ENCODE measurements around the gene ADISSP. TPM values are rescaled to one million over a fixed set of nuclear protein-coding genes. Genes with fewer than 3 reads are reported as not detected.
A peak's percentile ranks its signal among the peaks of the same experiment; 100 is the strongest.

The ADISSP gene
- 10 to 100 TPM in 2 of 4 donors, 1 to 10 TPM in 2; 5.9 to 16.4 (median 9.6) TPM for total RNA-seq

- peaks cover 12 to 23% of the 10 kb centered on the region in 2 donors for H3K4me1 ChIP-seq
- TF ChIP-seq POLR2A (IDR thresholded peaks at IDR 0.05) (peak; percentile 59 to 63), CTCF (IDR thresholded peaks at IDR 0.05 in 4 of 5, conservative IDR thresholded peaks at IDR 0.05 in 1 of 5) (no peak)
- peak within 1 kb of the TSS; percentile 66 to 94 (median 84) for H3K4me3 ChIP-seq
- intact Hi-C loops (cut with DNase I; ENCODE audit: low total_unique reads), result loop anchor here (1.0 to 10.0 kb wide), 4 partner anchors 14 to 363 kb away; partner anchors contain the start of genes DNAAF9 and SPEF1
- H3K27ac ChIP-seq, result peak within 1 kb of the TSS; percentile 80 to 84 (median 80)
- in situ Hi-C loops (cut with MboI; ENCODE audit: low sequenced_read_pairs in 4 of 4), result loop anchor here in 1 of 4 donors (25.0 kb wide), 1 partner anchor 320 kb away; no protein-coding TSS in a partner anchor
- ATAC-seq (peak; percentile 91 to 92), DNase-seq (peak; percentile 97 to 98)
- H3K27me3 ChIP-seq, result no peaks in the 10 kb centered on the region
- no peaks in the 10 kb centered on the region for H3K9me3 ChIP-seq
- H3K36me3 ChIP-seq, result no peaks in the 10 kb centered on the region
These were observed at the start of gene ADISSP for GRCh38 chr20:3767427-3768341. Gene ADISSP (minus strand): TSS chr20:3767753. CDS start chr20:3760100, 7,653 bp downstream.

GRCh38 chr20:3815703-3816315 is 48.3 kb upstream of the ADISSP start:
- no peak for TF ChIP-seq POLR2A (IDR thresholded peaks at IDR 0.05)
- no peak for TF ChIP-seq CTCF (IDR thresholded peaks at IDR 0.05 in 4 of 5, conservative IDR thresholded peaks at IDR 0.05 in 1 of 5)
- ATAC-seq, result no peak
- Histone ChIP-seq H3K27me3 (no peaks in the 10 kb centered on the region), H3K36me3 (no peaks in the 10 kb centered on the region), H3K9me3 (no peaks in the 10 kb centered on the region), H3K4me1 (peaks cover 23 to 30% of the 10 kb centered on the region in 2 donors), H3K4me3 (no peak overlapping the region), H3K27ac (no peak overlapping the region)
- intact Hi-C loops (cut with DNase I; ENCODE audit: low total_unique reads) (no loop called here), in situ Hi-C loops (cut with MboI; ENCODE audit: low sequenced_read_pairs in 4 of 4) (no loop called here)
- DNase-seq, result no peak

GRCh38 chr20:3814928-3815495 is 47.5 kb upstream of the ADISSP start:
- Histone ChIP-seq H3K27ac (no peak overlapping the region), H3K4me3 (no peak overlapping the region), H3K9me3 (no peaks in the 10 kb centered on the region), H3K27me3 (no peaks in the 10 kb centered on the region), H3K36me3 (no peaks in the 10 kb centered on the region), H3K4me1 (peaks cover 22 to 36% of the 10 kb centered on the region in 2 donors)
- DNase-seq, result no peak
- TF ChIP-seq CTCF (IDR thresholded peaks at IDR 0.05 in 4 of 5, conservative IDR thresholded peaks at IDR 0.05 in 1 of 5) (no peak), POLR2A (IDR thresholded peaks at IDR 0.05) (no peak)
- in situ Hi-C loops (cut with MboI; ENCODE audit: low sequenced_read_pairs in 4 of 4), result no loop called here
- intact Hi-C loops (cut with DNase I; ENCODE audit: low total_unique reads), result no loop called here
- ATAC-seq, result no peak

GRCh38 chr20:3813848-3814581 is 46.5 kb upstream of the ADISSP start:
- no peak overlapping the region for H3K27ac ChIP-seq
- in situ Hi-C loops (cut with MboI; ENCODE audit: low sequenced_read_pairs in 4 of 4), result no loop called here
- H3K4me3 ChIP-seq, result no peak overlapping the region
- no peak for DNase-seq
- intact Hi-C loops (cut with DNase I; ENCODE audit: low total_unique reads), result no loop called here
- no peaks in the 10 kb centered on the region for H3K9me3 ChIP-seq
- no peak for TF ChIP-seq POLR2A (IDR thresholded peaks at IDR 0.05)
- H3K36me3 ChIP-seq, result no peaks in the 10 kb centered on the region
- no peak for ATAC-seq
- no peaks in the 10 kb centered on the region for H3K27me3 ChIP-seq
- peaks cover 15 to 28% of the 10 kb centered on the region in 2 donors for H3K4me1 ChIP-seq
